K562 (cell line): ENCODE measurements around the gene BCR.

ENCODE experiments used
- CTCF ChIP-seq, 3 experiments: IDR thresholded peaks in 2 of 3; conservative IDR thresholded peaks in 1 of 3; 2 replicates each; pipeline ENCODE4 v1.5.1; 2011 to 2012; ENCODE audit warnings: low read length in 3 of 3, mild to moderate bottlenecking in 3 of 3, control low read depth in 2 of 3, improper control_type of control experiment in 1 of 3, inconsistent platforms in 1 of 3, low read depth in 1 of 3, mixed read lengths in 1 of 3, moderate library complexity in 1 of 3; ENCODE audit not compliant: insufficient read depth in 2 of 3
- FOS ChIP-seq: IDR thresholded peaks from 3 replicates; pipeline ENCODE4 v1.6.1; 2011; ENCODE audit not compliant: insufficient read length; ENCODE audit errors: extremely low read depth
- PHF20 ChIP-seq: fragments of 450-650 bp; IDR thresholded peaks from 2 replicates; pipeline ENCODE4 v1.6.1; 2018; ENCODE audit not compliant: partially characterized antibody
- POLR2AphosphoS5 ChIP-seq: IDR thresholded peaks from 2 replicates; pipeline ENCODE4 v1.6.1; 2011; ENCODE audit warnings: mild to moderate bottlenecking, low read depth, low read length, moderate library complexity; ENCODE audit not compliant: control insufficient read depth, insufficient read depth
- ZSCAN29 ChIP-seq: fragments of 450-650 bp; IDR thresholded peaks from 2 replicates; pipeline ENCODE4 v1.6.1; 2017

GRCh38 chr22:23230348-23231068 is 50.2 kb downstream of the BCR start:
- TF ChIP-seq ZSCAN29 = no peak
- no peak for TF ChIP-seq CTCF (IDR thresholded peaks at IDR 0.05 in 2 of 3, conservative IDR thresholded peaks at IDR 0.05 in 1 of 3; ENCODE audit: insufficient read depth in 2 of 3, low read depth in 1 of 3, low read length in 3 of 3)
- TF ChIP-seq POLR2AphosphoS5 = no peak
- no peak for TF ChIP-seq FOS
- TF ChIP-seq PHF20 = no peak
